HG02623 (cell line): ENCODE measurements around the gene TAF10.

ENCODE experiments used
- ATAC-seq: cut with Tn5 transposase; IDR thresholded peaks from one replicate; pipeline ENCODE4 v1.9.1; 2021; ENCODE audit warnings: moderate library complexity; ENCODE audit not compliant: unreplicated experiment

The TAF10 gene

DNA sequence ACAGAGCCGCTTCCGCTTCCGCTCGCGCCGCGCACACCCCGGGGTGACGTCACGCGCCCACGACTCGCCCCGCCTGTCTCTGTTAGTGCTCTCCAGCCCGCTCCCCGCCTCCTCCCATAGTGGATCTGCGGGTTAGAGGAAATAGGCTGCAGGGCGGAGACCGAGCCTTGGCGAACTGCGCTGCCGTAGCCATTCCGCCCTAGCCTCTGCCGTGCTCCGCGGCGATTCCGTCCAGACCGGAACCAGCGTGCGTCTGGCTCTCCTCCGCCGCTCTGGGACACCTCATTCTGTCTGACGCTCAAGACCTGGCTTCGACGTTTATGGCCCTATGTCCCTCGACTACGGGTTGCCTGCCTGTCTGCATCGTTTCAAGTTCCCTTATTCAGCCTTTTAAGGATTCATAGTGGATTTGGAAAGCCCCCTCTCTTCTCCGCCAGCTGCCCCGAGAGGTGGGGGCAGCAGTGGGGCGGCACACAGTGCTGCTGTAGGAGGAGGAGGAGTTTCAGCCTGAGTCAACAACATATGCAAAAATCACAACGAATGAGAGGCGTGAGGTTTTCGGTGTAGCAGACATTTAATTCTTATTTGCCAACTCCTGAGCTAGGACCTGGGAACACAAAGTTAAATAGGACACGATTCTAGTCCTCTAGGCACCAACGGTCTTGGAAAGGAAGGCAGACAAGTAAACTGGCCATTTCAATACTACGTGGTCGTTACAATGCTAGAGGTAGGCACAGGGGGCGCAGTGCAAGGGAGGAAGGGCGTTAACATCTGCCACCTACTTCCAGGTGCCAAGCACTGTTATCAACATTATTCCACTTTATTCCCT, at the start of gene TAF10:
TSS of gene TAF10 (minus strand) at position 4 of the 829 bp plus-strand sequence. CDS start 27 bp downstream, outside the sequence.
- ATAC-seq, result peak; percentile 88

DNA sequence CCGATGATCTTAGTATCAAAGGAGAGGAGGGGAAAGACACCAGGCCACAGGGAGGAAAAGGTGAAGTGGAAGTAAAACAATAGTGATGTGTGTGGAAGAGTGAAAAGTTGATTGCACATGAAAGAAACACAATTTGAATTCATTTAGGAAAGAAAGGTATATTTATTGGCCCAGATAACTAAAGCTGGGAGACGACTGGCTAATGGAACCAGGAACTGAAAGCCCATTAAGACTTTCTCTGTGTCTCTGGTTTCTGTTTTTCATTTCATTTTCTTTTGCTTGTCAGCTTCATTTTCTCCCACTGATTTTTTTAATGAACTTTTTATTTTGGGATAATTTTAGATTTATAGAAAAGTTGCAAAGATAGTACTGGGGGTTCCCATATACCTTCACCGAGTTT, 48.7 kb upstream of the TAF10 start:
- ATAC-seq, result no peak

DNA sequence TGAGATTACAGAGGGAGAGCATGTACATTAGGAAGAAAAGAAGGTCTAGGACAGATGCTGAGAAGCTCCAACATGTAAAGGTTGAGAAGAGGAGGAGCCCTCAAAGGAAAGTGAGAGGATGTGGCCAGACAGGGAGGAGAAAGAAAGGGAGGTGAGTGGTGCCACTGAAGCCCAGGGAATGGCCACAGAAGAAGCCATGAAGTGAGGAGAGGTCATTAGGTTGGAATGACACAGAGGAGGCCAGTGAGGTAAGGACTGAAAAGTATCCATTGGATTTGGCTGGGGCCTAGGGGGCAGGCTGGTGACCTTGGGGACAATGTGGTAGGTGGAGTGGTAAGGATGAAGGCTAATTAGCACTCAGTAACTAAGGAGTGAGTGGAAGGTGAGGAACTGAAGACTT, 46.6 kb upstream of the TAF10 start:
- no peak for ATAC-seq

DNA sequence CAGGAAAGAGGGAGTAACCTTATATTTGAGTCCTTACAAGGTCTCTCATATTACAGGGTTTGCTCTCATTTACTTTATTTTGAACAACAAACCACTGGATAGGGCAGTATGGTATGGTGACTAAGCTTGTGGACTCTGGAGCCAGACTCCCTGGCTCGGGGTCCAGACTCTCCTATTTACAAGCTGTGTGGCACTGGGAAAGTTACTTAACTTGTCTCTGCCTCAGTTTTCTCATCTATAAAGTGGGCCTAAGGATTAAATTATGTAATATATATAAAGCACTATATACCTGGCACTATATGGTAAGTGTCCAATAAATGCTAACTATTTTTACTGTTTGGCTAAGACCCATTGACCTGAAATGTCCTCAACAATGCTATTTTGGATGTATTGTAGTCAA, 45.3 kb upstream of the TAF10 start:
- ATAC-seq, result no peak

DNA sequence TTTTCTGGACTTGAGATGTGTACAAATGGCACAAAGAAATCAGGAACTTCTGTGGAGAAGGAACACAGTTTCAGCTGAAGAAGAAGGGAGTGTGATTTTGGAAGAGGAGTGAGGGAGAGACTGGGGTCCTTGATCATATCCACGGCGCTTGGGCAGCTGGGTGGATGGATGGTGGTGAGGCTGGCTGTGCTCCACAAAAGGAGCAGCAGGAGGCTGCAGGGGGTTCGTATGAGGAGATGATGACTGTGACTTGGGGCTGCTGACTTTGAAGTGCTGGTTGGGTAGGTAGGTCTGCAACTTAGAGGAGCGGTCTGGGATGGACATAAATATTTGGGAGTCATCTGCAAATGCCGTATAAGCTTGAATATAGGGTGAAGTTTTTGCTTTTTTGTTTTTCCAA, 44.9 kb upstream of the TAF10 start:
- no peak for ATAC-seq

DNA sequence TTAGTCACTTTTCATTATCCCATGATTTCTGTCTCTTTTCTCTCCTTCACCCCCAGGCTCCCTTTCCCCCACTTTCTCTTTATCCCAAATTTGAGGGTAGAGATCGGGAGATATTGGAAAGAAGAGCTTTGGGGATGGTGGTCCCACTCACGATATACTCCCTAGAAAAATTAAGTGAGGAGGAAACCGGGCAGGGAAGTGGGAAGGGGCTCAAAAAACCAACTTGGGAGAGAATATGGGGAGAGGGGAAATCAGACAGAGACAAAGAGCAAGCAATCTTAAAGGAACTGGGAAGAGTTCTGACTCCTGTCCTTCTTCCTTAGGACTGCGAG, 44.5 kb upstream of the TAF10 start:
- no peak for ATAC-seq

DNA sequence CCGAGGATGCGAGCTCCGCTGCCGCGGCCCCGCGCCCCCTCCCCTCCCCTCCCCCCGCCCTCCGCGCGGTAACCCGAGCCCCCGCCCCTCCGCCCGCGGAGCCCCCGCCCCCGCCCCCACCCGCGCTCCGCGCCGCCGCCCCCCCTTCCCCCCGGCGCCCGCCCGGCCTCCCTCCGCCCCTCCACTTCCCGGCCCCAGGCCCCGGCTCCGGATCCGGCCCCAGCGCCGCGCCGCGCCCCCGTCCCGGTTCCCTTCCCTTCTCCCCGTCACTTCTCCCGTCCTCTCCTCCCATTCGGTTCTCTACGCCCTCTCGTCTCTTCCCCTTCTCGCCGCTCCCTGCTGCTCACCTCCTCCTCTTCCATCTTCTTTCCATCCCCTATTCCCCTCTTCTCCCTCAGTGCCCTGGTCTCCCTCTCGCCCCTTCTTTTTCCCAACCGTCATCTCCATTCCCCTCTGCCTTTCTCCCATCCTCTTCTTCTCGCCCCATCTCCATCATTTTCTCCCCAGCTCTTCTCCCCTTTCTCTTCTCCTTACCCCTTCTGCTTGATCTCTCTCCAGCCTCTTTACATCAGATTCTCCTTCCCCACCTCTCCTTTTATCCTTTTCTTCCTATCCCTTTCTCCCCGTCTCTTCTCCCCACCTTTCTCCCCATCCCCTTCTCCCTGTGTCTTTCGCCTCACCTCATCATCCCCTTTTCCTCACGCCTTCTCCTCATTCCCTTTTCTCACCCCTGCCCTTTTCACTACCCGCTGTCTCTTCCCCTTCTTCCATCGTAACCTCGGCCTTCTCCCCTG, 44.0 kb upstream of the TAF10 start, which contains the start of gene DCHS1:
TSS of gene DCHS1 (minus strand) at position 20 of the 794 bp plus-strand sequence. CDS start 14,196 bp downstream, outside the sequence.
- no peak for ATAC-seq

DNA sequence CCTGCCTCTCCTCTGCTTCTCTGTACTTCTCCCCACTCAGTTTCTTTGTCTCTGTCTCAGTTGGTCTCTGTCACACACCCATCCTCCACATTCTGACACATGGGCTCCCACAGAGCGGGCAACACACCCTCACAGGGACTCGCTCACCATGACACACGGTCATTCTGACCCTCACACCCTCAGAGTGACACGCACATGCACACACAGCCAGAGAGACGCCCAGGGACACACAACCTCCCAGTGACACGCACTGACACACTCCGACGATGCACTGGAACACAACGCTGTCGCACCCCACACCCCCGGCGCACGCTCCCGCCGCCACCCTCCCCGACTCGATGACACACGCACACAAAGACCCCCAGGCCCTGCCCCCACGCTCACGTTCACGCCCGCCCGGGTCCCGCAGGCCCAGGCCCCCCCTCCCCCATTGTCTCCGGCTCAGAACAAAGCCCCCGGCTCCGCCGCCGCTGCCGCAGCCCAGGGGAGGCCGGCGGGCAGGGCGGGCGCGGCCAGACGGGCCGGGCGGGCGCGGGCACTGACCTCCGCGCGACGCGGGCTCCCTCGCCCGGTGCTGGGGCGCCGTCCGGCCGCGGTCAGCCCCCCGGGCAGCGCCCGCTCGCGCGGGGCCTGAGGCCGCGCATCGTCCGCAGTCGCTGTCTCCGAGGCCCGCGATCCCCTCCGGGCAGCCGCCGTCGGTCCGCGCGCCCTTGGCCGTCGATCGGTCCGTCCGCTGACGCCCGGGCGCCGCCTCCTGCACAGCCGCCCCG, 43.2 kb upstream of the TAF10 start:
- no peak for ATAC-seq

DNA sequence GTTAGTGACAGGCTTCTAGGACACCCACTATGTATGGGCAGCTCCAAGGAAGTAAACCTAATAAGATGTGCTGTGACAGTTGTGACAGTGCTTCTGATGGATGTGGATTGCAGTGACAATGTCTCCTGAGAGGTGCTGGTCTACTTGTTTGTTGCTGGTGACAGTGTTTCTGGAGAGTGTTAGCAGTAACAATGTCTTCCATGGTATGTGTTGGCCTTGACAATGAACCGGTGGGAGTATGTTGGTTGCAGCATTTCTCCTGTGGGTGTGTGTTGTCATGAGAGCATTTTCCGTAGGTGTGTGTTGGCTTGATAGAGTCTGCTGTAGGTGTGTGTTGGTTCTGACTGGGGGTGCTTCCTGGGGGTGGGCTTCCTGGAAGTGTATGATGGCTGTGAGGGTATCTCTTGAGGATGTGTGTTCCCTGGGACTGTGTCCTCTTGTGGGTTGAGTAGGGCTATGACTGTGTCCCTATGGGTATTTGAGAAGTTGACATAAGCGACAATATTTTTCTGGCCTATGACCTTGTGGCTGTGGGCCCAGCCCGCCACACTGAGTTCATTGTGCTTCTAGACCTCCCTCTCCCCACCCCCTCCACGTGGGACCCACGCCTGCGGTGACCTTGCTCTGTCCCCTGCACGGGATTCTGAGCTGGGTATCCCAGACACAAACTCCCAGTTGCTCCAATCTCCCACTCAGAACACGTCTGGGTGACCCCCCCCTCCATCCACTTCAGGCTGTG, 42.4 kb upstream of the TAF10 start:
- ATAC-seq, result no peak

DNA sequence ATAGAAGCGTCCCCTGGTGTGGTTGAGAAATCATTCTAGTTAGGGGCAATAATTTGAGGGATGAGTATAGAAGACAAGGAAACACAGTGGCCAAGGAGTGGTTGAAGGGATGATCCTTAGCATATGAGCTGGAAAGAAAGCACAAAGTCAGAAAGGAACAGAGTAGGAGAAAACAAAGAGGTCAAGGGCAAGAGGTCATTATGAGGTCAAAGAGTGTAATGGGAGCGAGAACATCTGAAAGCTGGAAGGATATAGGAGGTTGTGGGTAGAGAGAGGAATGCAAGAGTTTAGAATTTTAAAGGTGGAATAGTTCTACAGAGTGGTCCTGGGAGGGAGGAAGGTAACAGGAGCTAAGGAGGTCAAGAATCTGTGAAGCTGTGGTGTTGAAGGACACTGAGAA, 41.6 kb upstream of the TAF10 start:
- no peak for ATAC-seq

DNA sequence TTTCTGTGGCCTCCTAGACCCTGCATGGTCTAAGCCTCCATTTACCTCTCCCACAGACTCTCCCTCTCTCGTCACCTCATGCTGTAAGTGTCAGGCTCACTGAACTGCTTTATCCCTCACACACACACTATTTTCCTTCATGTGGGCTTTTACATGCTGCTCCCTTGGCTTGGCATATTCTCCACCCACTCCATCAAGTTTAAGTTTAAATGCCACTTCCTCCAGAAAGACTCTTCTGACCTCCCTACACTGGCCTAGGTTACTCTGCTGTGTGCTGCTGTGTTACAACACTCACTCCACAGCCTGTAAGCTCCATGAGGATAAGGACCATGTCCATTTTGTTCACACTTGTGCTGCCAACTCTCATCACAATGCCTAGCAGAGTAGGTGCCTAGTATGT, 41.1 kb upstream of the TAF10 start:
- ATAC-seq, result no peak

DNA sequence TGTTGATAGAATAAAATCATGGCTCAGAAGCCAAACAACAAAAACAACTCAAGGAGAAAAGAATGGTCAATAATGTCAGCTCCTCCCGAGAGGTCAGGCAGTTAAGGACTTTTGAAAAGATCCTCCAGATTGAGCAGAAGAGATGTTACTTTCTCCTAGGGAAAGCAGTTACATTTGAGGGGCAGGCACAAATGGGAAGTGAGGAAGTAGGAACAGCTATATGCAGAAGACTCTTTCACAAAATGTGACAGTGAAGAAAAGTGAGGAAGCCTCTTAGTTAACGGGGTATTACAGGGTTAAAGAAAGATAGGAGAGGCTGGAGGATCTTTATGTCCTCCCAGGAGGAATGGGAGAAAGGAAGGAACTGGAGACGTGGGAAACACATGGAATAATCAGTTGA, 40.2 kb upstream of the TAF10 start:
- ATAC-seq, result no peak

DNA sequence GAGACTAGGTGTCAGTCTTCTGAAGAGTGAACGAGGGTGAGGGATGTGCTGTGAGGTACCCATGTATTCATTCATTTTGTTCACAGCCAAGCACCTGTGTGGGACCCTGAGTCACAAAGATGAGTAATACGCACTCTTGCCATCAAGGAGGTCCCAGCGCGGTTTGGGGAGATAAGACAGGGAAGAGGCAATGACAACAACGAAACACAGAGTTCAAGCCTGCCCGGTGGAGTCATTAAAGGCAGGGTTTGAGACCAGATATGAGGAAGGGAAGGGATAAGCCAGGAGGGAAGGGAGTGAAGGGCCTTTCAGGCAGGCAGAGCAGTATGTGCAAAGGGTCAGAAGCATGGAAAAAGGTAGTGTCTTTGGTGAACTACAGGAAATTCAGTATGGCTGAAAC, 39.0 kb upstream of the TAF10 start:
- no peak for ATAC-seq

DNA sequence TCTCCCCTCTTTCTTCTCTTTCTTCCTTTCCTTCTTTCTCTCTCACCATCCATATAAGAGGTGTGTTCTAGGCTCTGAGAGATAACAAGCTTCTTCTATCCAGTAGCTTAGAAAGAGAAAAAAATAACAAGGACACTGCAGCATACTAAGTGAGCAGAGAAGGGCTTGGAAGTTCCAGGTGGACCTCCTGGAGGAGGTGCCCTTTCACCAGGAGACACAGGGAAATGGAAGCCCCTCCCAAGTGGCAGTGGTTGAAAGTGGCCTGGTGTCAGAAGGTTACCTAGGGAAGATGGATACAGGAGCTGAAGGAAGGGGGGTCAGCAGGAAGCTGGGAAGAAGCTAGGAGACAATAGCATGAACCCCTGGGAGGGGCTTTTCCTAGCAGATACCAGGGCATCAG, 38.1 kb upstream of the TAF10 start:
- ATAC-seq, result no peak

DNA sequence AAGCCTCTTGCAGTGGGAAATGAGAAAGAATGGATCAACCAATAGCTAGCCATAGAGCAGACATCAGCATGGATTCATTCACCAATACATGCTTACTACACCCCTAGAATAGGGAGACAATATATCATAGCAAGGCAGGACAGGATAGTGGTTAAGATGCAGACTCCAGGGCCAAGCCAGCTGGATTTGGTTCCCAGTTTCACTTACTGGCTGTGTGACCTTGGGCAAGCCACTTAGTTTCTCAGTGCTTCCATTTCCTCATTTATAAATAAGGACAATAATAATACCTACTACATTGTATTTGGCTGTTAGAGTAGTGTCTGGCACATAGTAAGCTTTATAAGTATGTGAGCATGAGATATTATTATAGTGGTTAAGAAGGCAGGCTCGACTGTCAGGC, 36.5 kb upstream of the TAF10 start:
- ATAC-seq, result no peak

DNA sequence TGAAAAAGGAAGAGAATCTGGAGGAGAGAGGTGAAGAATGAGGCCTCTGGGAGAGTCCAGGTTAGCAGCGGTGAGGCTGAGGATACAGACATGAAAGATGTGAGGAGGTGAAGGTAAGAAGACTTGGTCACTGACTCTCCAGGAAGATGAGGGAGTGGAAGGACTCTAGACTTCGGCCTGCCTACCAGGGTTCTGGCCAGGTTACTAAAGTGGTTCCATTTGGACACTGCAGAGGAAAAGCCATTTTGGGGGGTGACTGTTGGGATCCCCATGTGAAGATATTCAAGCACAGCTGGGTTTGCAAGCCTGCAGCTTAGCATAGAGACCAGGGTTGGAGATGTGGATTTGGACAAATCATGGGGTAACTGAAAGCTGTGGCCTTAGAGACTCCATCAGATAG, 35.8 kb upstream of the TAF10 start:
- no peak for ATAC-seq

DNA sequence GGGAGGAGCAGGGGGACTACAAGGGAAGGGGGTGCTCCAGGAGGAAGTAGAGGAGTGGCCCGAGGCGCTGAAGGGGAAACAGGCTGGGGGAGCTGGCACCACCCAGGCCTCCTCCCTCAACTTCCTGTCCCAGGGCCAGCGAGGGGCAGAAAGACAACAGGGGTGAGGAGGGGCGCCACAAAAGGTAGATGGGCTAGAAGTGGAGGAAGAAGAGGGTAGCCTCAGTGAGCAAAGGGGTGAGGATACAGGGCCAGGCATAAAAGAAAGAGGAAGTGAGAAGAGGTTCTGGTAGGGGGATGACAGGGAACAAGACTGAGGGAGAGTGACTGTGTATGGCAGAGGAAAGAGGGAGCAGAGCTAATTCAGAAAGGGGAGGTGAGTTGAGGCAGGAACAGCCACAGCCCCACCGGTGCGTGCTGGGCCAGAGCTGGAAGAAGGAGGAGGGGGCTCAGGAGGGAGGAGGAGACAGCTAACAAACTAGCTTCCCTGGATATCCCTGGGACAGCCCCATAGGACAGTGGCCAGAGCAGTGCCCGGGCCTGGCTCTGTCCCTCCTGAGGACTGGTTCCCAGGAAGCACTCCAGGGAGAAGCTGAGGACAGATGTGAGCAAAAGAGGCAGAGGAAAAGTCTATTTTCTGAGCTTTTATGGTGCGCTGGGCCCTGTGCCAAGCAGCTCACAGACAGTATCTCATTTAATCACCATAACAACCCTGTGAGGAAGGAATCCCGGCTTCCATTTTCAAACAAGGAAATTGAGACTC, 35.1 kb upstream of the TAF10 start:
- peak; percentile 91 for ATAC-seq

DNA sequence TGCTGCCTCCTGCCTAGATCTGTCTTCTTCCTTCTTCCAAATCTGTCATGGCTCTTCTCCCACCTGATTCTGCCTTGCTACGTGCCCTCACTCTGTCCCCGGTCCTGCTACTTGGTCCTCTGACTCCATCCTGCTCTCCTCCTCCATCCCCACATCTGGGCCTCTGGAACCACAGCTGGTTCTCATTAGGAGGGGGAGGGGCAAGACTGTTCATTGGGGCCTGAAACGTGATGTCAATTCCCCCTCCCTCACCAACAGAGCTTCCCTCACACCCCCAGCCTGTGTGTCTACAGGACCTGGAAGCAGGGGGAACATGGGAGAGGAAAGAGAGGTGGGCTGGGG, 34.5 kb upstream of the TAF10 start:
- no peak for ATAC-seq

DNA sequence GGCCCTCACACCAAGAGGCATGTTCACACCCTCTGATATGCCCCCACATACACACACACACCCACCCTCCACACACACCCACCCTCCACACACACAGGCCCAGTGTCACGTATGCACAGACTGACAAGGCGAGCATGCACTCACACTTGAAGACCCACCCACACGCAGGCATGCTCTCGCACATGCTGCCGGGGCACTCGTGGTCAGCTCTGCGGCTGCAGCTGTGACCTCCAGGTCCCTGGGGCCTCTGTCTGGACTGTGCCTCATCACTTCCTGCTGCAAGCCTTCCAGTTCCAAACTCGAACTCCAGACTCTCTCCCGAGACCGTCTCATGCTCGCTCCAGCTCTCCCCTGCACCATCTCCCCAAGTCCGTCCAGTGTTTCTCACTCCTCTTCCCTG, 34.1 kb upstream of the TAF10 start:
- no peak for ATAC-seq

DNA sequence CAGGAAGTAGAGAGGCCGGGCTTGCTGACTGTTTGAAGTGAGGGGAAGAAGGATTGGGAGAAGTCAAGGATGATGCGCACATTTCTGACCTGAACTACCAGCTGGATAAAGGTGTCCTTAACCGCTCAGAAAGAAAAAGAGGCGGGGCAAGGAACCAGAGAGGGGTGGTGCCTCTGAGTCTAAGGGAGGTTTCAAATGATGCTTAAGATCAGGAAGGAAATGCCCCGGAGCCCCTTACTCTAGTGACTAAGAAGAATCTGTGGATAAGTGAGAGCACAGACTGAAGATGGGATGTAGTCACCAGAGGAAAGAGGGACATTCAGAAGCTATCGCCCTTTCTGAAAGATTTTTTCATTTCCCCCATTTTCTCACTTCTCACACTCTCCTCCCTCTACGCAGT, 30.9 kb upstream of the TAF10 start:
- no peak for ATAC-seq
